Lung (tissue), 12 donors: ENCODE data around the gene FAM117B. TPM values are rescaled to one million over a fixed set of nuclear protein-coding genes. Genes with fewer than 3 reads are reported as not detected.

Source experiments
- ATAC-seq: fragments of 200-7000 bp; cut with Tn5 transposase; one replicate; pipeline ENCODE4 v1.9.1; 2020; ENCODE audit warnings: moderate number of reproducible peaks; ENCODE audit not compliant: insufficient read depth, low FRiP score
- DNase-seq, 3 donors: peaks; one replicate each; pipeline ENCODE4 v3.0.0-alpha.2; 2013 to 2017
- H3K27ac ChIP-seq, 2 donors: one replicate each; pipeline ENCODE4 v1.5.1; 2013; ENCODE audit warnings: mild to moderate bottlenecking in 2 of 2, moderate library complexity in 2 of 2, control low read depth in 1 of 2, inconsistent platforms in 1 of 2, low read depth in 1 of 2, low read length in 1 of 2
- H3K27me3 ChIP-seq, 3 donors: one replicate each; pipeline ENCODE4 v1.5.1; 2013; ENCODE audit warnings: low read length in 2 of 3; ENCODE audit not compliant: control insufficient read depth in 3 of 3, insufficient read depth in 3 of 3
- H3K36me3 ChIP-seq, 4 donors: one replicate each; pipeline ENCODE4 v1.5.1; 2013; ENCODE audit warnings: low read length in 4 of 4, mild to moderate bottlenecking in 1 of 4, moderate library complexity in 1 of 4; ENCODE audit not compliant: control insufficient read depth in 4 of 4, insufficient read depth in 4 of 4
- H3K4me1 ChIP-seq, 5 donors: one replicate each; pipeline ENCODE4 v1.5.1; 2013; ENCODE audit warnings: low read length in 5 of 5, mild to moderate bottlenecking in 2 of 5, moderate library complexity in 1 of 5; ENCODE audit not compliant: control insufficient read depth in 5 of 5, insufficient read depth in 5 of 5
- H3K4me3 ChIP-seq: one replicate; pipeline ENCODE4 v1.5.1; 2013; ENCODE audit warnings: mild to moderate bottlenecking, control low read depth, moderate library complexity
- H3K9ac ChIP-seq, 2 donors: one replicate each; pipeline ENCODE4 v1.5.1; 2013; ENCODE audit warnings: low read length in 2 of 2, control low read depth in 1 of 2; ENCODE audit not compliant: insufficient read depth in 1 of 2
- H3K9me3 ChIP-seq, 4 donors: one replicate each; pipeline ENCODE4 v1.5.1; 2013; ENCODE audit warnings: low read length in 3 of 4, mild to moderate bottlenecking in 1 of 4, moderate library complexity in 1 of 4; ENCODE audit not compliant: control insufficient read depth in 4 of 4, insufficient read depth in 3 of 4
- CTCF ChIP-seq: IDR thresholded peaks from 2 replicates; pipeline ENCODE4 v1.5.1; 2012; ENCODE audit warnings: mild to moderate bottlenecking; ENCODE audit errors: control extremely low read depth, extremely low read depth
- WGBS, 2 donors: extraction: QIAGEN DNeasy Blood & Tissue Kit; methylation state at CpG; one replicate each; pipeline ENCODE4 v1.1.7; 2013; 5-methylcytosine and 5-hydroxymethylcytosine counted together
- polyA plus RNA-seq, 2 donors: library from polyadenylated mRNA; stranded (reverse); fragments of 200-250 nt; gene quantifications; one replicate each; pipeline ENCODE4 v1.2.1, GENCODE V29; 2013
- total RNA-seq, 2 donors: library from RNA; depleted of rRNA in 1 of 2; stranded (reverse); fragments of >200 nt in 1 of 2; gene quantifications; one replicate each; pipeline ENCODE4 v1.2.1, GENCODE V29; 2014 to 2021
- donor health status: control.
- donor health status: control.
- donor health status: Bipolar disorder and iron deficiency.
- donor health status: healthy.
- donor health status: DM: yes; HTN: yes; CAD: no.

FAM117B gene
- total and polyA plus RNA-seq, 4 donors, result 1.4 to 19.9 (median 4.5) TPM

GRCh38 chr2:202592566-202592965 is 42.2 kb upstream of the FAM117B start:
- H3K9ac ChIP-seq, result no peak overlapping the region
- H3K4me1 ChIP-seq, result peaks cover 0 to 8% (median 2%) of the 10 kb centered on the region in 5 donors
- H3K9me3 ChIP-seq, result no peaks in the 10 kb centered on the region
- no peak for DNase-seq
- no peak for TF ChIP-seq CTCF
- H3K27ac ChIP-seq, result no peak overlapping the region
- no peaks in the 10 kb centered on the region for H3K36me3 ChIP-seq
- WGBS, 2 donors, result 94 to 98% methylated on average over 2 of the region's 2 CpGs
- ATAC-seq, result no peak
- no peaks in the 10 kb centered on the region for H3K27me3 ChIP-seq
- no peak overlapping the region for H3K4me3 ChIP-seq

GRCh38 chr2:202599105-202599504 is 35.7 kb upstream of the FAM117B start:
- Histone ChIP-seq H3K9ac (no peak overlapping the region), H3K4me3 (no peak overlapping the region), H3K27ac (no peak overlapping the region), H3K4me1 (no peaks in the 10 kb centered on the region), H3K27me3 (no peaks in the 10 kb centered on the region), H3K9me3 (no peaks in the 10 kb centered on the region), H3K36me3 (no peaks in the 10 kb centered on the region)
- no peak for TF ChIP-seq CTCF
- no peak for ATAC-seq
- 89 to 98% methylated on average over 2 of the region's 2 CpGs for WGBS, 2 donors
- DNase-seq, result no peak

GRCh38 chr2:202599911-202600310 is 34.9 kb upstream of the FAM117B start:
- WGBS, 2 donors, result 60 to 74% methylated on average over 4 of the region's 4 CpGs
- Histone ChIP-seq H3K9me3 (no peaks in the 10 kb centered on the region), H3K27me3 (no peaks in the 10 kb centered on the region), H3K27ac (no peak overlapping the region), H3K9ac (no peak overlapping the region), H3K36me3 (no peaks in the 10 kb centered on the region), H3K4me3 (no peak overlapping the region), H3K4me1 (no peaks in the 10 kb centered on the region)
- TF ChIP-seq CTCF, result no peak
- DNase-seq, result no peak
- ATAC-seq, result no peak

- WGBS, 2 donors, result 67 to 73% methylated on average over 4 of the region's 4 CpGs
- H3K4me1 ChIP-seq, result no peaks in the 10 kb centered on the region
- H3K9ac ChIP-seq, result no peak overlapping the region
- no peaks in the 10 kb centered on the region for H3K9me3 ChIP-seq
- DNase-seq, result no peak
- TF ChIP-seq CTCF, result no peak
- no peaks in the 10 kb centered on the region for H3K27me3 ChIP-seq
- ATAC-seq, result no peak
- no peak overlapping the region for H3K4me3 ChIP-seq
- H3K36me3 ChIP-seq, result no peaks in the 10 kb centered on the region
- no peak overlapping the region for H3K27ac ChIP-seq
Observed at GRCh38 chr2:202604699-202605098, 30.1 kb upstream of the FAM117B start.
